Activated naive CD8-positive, alpha-beta T cell (primary cell): Measurements from ENCODE around the gene ZEB2.

ENCODE experiments used
- H3K27ac Mint-ChIP-seq: one replicate; pipeline ENCODE4 v1.8.0; 2021; ENCODE audit warnings: mixed read lengths
- H3K27me3 Mint-ChIP-seq: one replicate; pipeline ENCODE4 v1.8.0; 2021; ENCODE audit warnings: mixed read lengths
- H3K36me3 Mint-ChIP-seq: one replicate; pipeline ENCODE4 v1.8.0; 2021; ENCODE audit warnings: mixed read lengths
- H3K4me1 Mint-ChIP-seq: one replicate; pipeline ENCODE4 v1.8.0; 2021; ENCODE audit warnings: low read depth, mixed read lengths
- H3K4me3 Mint-ChIP-seq: one replicate; pipeline ENCODE4 v1.8.0; 2021; ENCODE audit warnings: mild to moderate bottlenecking, mixed read lengths
- H3K9me3 Mint-ChIP-seq: one replicate; pipeline ENCODE4 v1.8.0; 2021; ENCODE audit warnings: low read depth, mixed read lengths

ZEB2 gene

DNA sequence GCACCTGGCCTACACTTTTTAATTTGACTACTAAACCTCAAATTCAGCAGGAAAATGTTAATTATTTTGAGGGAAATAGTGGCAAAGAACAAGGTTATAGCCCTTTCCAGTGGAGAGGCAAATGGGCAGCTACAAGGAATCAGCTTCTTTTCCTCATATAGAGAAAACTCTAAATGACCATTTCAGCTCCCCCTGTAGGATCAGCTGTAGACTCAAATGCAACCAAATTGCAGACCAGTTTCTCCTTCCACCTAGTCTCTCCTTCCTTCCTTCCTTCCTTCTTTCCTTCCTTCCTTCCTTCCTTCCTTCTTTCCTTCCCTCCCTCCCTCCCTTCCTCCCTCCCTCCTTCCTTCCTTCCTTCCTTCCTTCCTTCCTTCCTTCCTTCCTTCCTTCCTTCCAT, 158.2 kb downstream of the ZEB2 start:
- Mint-ChIP-seq H3K4me1 (peaks cover 15% of the 10 kb centered on the region), H3K27ac (no peak overlapping the region), H3K27me3 (no peaks in the 10 kb centered on the region), H3K36me3 (no peaks in the 10 kb centered on the region), H3K9me3 (no peaks in the 10 kb centered on the region), H3K4me3 (no peak overlapping the region)

DNA sequence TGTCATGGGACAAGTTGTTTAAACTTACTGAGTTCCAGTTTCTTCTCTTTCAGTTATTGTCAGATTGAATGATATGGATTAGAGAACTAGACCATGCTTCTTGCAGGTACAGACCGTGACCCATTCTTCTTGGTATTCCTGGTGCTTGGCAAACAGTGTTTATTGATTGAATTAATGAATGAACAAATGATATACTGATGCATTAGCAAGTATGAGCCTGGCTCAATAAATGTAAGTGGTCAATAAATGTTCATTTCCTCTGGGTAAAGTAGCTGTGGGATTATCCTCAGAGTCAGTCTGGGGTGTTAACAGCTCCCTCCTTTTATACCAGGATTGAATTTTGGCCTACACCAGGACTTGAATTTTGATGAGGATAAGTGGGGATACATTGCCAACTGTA, 160.2 kb downstream of the ZEB2 start:
- Mint-ChIP-seq H3K4me3 (no peak overlapping the region), H3K27me3 (no peaks in the 10 kb centered on the region), H3K27ac (no peak overlapping the region), H3K9me3 (no peaks in the 10 kb centered on the region), H3K4me1 (peaks cover 15% of the 10 kb centered on the region), H3K36me3 (no peaks in the 10 kb centered on the region)

DNA sequence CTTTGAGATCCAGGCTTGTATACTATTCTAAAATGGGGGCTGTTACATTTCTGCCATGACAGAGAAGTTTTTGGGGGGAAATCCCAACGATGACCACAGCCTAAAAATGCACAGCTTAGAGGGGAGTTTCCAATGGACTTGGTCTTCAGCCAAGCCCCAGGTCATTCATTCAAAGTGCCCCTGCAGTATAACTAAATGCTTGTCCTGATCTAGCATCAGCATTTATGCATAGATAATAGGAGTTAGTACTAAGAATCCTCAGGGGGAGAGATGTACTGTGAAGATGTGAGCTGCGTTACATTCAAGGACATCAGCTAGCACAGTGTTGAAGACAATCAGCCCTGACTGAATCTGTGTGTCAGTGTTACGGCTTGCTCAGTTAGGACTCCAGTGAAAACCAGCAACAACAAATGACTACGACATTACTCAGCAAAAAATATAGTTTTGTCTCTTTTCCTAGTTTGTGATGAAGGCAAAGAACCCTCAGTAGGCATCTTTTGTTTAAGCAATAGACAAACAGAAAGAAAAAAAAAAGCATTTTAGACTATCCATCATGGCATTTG, 160.9 kb downstream of the ZEB2 start:
- Mint-ChIP-seq H3K4me1 (peaks cover 15% of the 10 kb centered on the region), H3K9me3 (no peaks in the 10 kb centered on the region), H3K4me3 (no peak overlapping the region), H3K27ac (peak overlapping the region; percentile 59), H3K27me3 (no peaks in the 10 kb centered on the region), H3K36me3 (no peaks in the 10 kb centered on the region)

DNA sequence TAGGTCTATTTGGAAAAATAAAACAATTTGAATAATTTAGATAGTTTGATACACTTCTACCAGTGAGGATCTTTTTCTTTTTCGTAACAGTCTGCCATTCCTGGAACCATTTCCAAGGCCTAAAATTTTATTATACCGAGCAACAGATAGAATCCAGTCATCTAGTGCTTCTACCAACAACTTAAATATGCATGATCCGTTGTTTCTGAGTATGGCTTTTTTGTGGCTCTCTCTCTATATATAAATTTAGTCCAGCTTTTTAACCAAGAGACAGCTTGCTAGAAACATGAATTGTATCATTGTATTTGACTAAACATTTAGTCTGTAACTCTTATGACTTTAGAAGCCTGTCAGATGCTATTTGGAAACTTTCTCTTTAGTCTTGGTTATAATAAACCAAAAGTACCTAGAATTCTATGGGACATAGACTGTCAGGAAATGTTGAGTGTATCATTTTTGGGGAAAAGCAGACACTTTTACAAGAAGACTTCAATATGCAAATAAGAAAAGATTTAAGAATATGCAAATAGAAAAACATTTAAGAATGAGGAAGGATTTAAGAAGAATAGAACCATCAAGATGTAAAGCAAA, 161.4 kb downstream of the ZEB2 start:
- no peaks in the 10 kb centered on the region for H3K36me3 Mint-ChIP-seq
- peak overlapping the region; percentile 59 for H3K27ac Mint-ChIP-seq
- H3K4me3 Mint-ChIP-seq: no peak overlapping the region
- no peaks in the 10 kb centered on the region for H3K27me3 Mint-ChIP-seq
- H3K9me3 Mint-ChIP-seq: no peaks in the 10 kb centered on the region
- peaks cover 15% of the 10 kb centered on the region for H3K4me1 Mint-ChIP-seq

DNA sequence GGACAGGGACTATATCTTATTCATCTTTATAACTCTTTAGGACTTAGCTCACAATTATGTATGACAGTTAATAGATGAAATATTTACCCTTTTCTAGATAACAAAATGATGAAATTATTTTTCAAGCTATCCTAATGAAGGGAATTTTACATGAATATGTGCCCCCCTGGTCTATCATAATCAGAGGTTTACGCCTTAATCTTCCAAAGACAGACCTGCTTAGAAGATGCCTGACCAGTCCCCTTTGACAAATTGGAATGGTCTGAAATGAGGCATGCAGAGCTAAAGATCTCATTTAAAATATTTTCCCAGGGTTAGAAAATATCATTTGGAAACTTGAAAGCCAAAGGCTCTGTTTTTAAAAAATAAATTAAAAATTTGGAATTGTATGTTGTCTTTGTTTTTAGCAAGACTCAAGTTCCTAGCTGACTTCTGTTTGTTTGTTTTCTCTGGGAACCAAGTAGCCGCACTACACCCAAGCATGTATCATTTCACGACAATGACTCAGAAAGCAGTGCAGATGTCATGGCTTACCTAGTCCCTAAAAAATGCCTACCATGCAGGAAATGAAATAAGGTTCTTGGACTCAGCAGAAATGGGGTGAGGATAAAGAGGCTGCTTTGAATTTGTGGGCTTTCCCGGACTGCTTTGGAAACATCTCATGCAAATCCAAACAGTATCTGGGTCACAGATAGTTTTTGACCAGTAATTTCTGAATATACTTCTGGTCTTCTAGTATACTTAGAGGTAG, 162.1 kb downstream of the ZEB2 start:
- Mint-ChIP-seq H3K27ac (no peak overlapping the region), H3K9me3 (no peaks in the 10 kb centered on the region), H3K36me3 (no peaks in the 10 kb centered on the region), H3K4me1 (peaks cover 15% of the 10 kb centered on the region), H3K4me3 (no peak overlapping the region), H3K27me3 (no peaks in the 10 kb centered on the region)

DNA sequence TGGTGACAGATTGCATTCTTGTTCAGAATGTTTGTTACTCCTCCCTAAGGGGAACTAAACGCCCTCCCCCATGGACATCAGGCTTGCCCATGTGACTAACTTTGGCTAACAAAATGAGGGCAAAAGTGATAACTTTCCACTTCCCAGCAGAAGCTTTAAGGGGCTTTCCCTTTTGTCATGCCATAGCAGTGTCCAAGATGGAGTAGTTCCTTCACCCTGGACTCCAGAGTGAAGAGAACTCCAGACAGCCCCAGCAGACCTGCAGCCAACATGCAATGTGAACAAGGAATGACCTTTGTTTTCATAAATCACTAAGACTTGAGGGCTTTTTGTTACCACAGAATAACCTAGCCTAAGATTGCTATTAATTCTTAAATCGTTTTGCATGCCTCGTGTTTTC, 163.5 kb downstream of the ZEB2 start:
- no peaks in the 10 kb centered on the region for H3K36me3 Mint-ChIP-seq
- H3K27ac Mint-ChIP-seq: no peak overlapping the region
- no peaks in the 10 kb centered on the region for H3K27me3 Mint-ChIP-seq
- H3K9me3 Mint-ChIP-seq: no peaks in the 10 kb centered on the region
- no peak overlapping the region for H3K4me3 Mint-ChIP-seq
- peaks cover 17% of the 10 kb centered on the region for H3K4me1 Mint-ChIP-seq

DNA sequence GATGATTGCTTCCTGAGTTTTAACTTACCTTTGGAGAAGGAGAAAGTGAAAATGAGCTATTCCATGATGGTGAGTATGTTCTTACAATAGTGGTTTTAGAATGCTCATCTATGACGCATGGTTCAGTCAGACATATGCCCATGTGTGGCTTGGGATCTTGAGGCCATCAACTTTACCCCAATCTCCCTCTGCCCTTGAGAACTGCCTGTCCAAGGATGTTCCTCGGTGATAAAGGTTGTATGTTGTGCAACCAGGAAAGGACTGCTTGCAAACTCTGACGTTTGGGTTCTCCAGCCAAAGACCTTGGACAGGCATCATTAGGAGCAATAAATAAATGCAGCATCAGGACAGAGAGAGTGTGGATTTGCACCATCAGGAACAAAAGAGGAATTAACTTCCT, 165.0 kb downstream of the ZEB2 start:
- Mint-ChIP-seq H3K4me3 (no peak overlapping the region), H3K9me3 (no peaks in the 10 kb centered on the region), H3K27ac (no peak overlapping the region), H3K27me3 (no peaks in the 10 kb centered on the region), H3K36me3 (no peaks in the 10 kb centered on the region), H3K4me1 (peaks cover 29% of the 10 kb centered on the region)

DNA sequence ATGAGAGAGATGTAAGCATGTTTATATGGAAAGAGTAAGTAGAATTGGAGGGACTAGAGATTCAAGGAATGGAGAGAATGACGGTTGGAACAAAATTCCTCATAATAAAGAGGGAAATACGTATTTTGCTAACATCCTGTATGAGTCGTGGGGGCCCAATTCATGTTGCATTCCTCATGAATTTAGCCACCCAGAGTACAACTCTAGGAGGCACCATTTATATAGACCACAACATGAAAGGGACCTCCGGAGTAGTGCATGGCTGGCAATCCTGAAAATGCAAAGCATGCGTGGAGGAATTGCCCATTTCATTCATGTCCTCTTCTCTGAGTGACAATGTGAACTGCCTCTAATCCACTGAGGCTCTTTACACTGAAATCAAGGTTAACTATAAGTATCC, 168.2 kb downstream of the ZEB2 start:
- H3K36me3 Mint-ChIP-seq: peaks cover 2% of the 10 kb centered on the region

DNA sequence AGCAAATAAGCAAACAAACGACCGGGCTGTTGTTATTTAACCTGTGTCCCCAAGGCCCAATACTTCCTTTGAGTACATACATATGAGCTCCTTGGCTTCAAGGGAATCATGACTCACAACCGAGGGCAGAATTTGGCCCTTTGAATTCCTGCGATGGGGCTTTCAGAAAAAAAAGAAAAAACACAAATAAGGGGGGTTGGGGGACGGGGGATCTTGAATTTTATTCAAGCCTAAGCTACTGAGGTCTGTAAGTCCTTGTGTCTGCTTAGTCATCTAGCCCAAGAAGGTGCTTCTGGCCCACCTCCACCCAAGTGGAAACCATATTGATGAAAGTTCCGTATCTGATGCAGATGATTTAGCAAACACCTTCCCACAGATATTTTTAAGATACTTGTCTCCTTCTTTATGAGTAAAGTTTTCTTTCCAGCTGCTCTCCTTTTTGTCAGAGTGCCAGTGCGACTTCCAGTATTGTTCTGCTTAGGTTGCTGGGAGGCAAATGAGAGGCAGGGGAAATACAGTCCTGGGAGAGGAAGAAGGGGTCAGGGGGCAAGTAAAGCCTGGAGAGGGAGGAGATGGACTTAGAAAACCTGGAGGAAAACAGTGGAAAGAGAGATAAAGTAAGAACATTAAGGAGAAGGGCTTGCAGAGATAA, 169.6 kb downstream of the ZEB2 start:
- Mint-ChIP-seq H3K4me1 (peaks cover 21% of the 10 kb centered on the region), H3K27me3 (no peaks in the 10 kb centered on the region), H3K4me3 (peak overlapping the region; percentile 8), H3K27ac (peak overlapping the region; percentile 78), H3K9me3 (no peaks in the 10 kb centered on the region), H3K36me3 (peaks cover 2% of the 10 kb centered on the region)

More for the DNA sequence above, 168.2 kb downstream of the ZEB2 start:
- peaks cover 21% of the 10 kb centered on the region for H3K4me1 Mint-ChIP-seq
- H3K9me3 Mint-ChIP-seq: no peaks in the 10 kb centered on the region
- H3K27me3 Mint-ChIP-seq: no peaks in the 10 kb centered on the region
- H3K27ac Mint-ChIP-seq: no peak overlapping the region
- no peak overlapping the region for H3K4me3 Mint-ChIP-seq

DNA sequence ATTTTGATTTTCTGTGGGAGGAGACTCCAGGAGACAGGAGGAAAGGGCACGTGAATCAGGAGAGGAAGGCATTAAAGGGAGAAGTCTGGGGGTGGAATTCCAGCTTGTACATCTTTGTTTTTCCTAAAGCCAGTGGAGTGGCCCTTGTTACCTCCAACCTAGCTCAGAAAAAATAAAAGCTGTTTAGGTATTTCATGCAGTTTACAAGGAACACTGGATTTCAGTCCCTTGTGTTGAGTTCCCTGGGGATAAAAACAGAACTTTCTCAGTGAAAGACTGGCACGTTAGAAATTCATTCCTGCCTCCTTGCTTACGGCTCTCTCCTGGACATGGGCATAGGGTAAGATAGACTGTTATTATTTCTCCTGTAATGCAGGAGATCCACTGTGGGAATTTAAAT, 170.2 kb downstream of the ZEB2 start:
- Mint-ChIP-seq H3K27me3 (no peaks in the 10 kb centered on the region), H3K9me3 (no peaks in the 10 kb centered on the region), H3K4me3 (no peak overlapping the region), H3K27ac (peak overlapping the region; percentile 61), H3K4me1 (peaks cover 21% of the 10 kb centered on the region), H3K36me3 (peaks cover 2% of the 10 kb centered on the region)

DNA sequence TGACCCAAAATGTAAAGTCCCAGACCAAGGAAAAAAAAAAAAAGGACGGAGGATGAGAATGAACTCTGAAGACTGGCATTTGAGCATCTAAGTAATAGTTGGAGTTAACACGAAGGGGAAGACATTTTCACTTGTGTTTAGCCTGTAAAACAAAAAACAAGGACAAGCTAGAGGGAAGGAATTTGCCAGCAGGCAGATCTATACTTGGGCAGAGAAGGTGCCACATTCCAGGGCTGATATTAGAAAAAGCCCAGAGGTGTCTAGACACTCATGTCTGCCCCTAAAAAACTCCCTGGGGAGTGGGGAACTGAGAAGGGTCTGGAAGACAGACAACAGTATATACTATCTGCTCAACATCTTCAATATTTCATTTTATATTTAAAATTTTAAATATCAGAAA, 171.1 kb downstream of the ZEB2 start:
- Mint-ChIP-seq H3K4me1 (peaks cover 21% of the 10 kb centered on the region), H3K36me3 (peaks cover 2% of the 10 kb centered on the region), H3K27me3 (no peaks in the 10 kb centered on the region), H3K27ac (peak overlapping the region; percentile 7), H3K9me3 (no peaks in the 10 kb centered on the region), H3K4me3 (no peak overlapping the region)

DNA sequence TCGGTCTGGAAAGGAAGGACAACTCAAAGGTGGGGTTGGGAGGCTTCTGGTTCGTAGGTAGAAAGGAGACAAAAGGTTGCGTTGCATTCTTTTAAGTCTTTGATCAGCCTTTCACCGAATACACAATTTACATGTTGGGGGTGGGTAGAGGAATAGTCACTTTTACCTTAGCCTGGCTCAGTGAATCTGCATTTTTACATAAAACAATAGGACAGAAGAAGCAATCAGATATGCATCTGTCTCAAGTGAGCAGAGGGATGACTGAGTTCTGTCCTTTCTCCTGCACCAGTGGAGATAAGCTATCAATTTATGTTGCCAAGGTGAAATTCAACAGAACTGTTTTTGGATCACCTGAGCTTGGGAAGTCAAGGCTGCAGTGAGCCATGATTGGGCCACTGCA, 173.7 kb downstream of the ZEB2 start:
- Mint-ChIP-seq H3K4me3 (no peak overlapping the region), H3K9me3 (no peaks in the 10 kb centered on the region), H3K36me3 (peaks cover 2% of the 10 kb centered on the region), H3K4me1 (peaks cover 26% of the 10 kb centered on the region), H3K27me3 (no peaks in the 10 kb centered on the region), H3K27ac (no peak overlapping the region)

DNA sequence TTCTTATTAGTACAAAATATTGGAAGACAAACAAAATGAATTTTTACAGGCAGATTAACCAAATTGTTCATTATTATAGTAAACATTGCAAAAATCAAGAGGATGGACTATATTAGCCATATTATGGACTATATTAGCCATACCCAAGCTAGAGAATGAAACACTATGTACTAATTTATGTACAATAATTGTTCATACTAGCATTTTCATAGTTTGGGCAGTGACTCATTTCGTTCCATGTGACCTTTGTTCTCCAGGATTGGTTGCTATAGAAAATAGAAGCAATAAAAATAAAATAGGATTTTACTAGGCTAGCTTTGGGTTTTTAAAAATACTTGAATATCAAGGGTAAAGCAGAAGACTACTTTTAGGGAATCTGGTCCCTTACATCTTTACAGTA, 176.8 kb downstream of the ZEB2 start:
- no peak overlapping the region for H3K27ac Mint-ChIP-seq
- no peak overlapping the region for H3K4me3 Mint-ChIP-seq
- no peaks in the 10 kb centered on the region for H3K27me3 Mint-ChIP-seq
- no peaks in the 10 kb centered on the region for H3K9me3 Mint-ChIP-seq
- H3K4me1 Mint-ChIP-seq: peaks cover 23% of the 10 kb centered on the region
- no peaks in the 10 kb centered on the region for H3K36me3 Mint-ChIP-seq

DNA sequence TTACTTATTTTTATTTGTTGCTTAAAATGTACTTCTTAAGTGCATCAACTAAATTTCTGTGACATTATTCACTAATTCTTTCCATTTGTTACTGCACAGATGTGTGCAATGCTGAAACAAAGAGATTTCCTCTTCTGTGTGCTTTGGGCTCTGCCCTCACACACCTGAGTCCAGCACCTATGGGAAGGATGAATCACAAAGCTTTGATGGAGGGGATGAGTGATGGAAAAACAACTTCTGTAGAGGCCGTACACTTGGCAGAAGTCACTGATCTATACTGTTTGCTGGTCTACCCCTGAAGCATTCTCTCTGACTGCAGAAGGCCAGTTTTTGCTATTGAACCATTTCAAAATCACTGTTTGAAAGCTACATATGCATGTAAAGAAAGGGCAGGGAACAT, 178.4 kb downstream of the ZEB2 start:
- Mint-ChIP-seq H3K4me3 (no peak overlapping the region), H3K36me3 (no peaks in the 10 kb centered on the region), H3K9me3 (no peaks in the 10 kb centered on the region), H3K27ac (peak overlapping the region; percentile 74), H3K4me1 (peaks cover 24% of the 10 kb centered on the region), H3K27me3 (no peaks in the 10 kb centered on the region)

DNA sequence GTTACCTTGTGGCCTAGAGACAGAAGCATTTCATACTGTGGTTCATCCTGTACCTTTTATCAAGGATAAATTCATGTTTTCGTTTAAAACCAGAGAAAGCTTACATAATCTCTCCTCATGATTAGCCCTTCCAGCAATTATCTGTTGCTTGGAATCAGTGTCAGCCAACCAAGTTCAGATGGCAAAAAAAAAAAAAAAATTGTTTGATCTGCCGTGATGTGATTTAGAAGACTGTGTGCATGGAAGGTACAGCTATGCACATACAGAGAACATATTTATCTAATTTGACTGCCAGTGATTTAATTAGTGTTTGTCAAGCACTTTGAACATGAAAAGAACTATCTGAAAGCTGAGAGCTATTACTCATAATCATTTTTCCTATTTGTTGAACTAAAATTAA, 180.9 kb downstream of the ZEB2 start:
- Mint-ChIP-seq H3K4me3 (no peak overlapping the region), H3K4me1 (peaks cover 25% of the 10 kb centered on the region), H3K36me3 (no peaks in the 10 kb centered on the region), H3K27ac (no peak overlapping the region), H3K9me3 (no peaks in the 10 kb centered on the region), H3K27me3 (no peaks in the 10 kb centered on the region)
